ENCODE results near the gene POU2F1. TPM values are rescaled to one million over a fixed set of nuclear protein-coding genes. Genes with fewer than 3 reads are reported as not detected.
"Not testable (repeated sequence)": the region's sequence is repeated elsewhere in the genome, so short reads cannot be mapped to it uniquely, and the experiment has no call there.

The POU2F1 gene
- total RNA-seq, 4 donors from 2014 or later = 3.8 to 7.3 (median 4.8) TPM

- H3K4me1 ChIP-seq = no peaks in the 10 kb centered on the region
- no peaks in the 10 kb centered on the region for H3K9me3 ChIP-seq
- no peaks in the 10 kb centered on the region for H3K36me3 ChIP-seq
- no peaks in the 10 kb centered on the region for H3K27me3 ChIP-seq
- no peak overlapping the region for H3K4me3 ChIP-seq
- ATAC-seq (no peak), DNase-seq (no peak)
- no peak overlapping the region for H3K27ac ChIP-seq
- TF ChIP-seq, protein P1, sequence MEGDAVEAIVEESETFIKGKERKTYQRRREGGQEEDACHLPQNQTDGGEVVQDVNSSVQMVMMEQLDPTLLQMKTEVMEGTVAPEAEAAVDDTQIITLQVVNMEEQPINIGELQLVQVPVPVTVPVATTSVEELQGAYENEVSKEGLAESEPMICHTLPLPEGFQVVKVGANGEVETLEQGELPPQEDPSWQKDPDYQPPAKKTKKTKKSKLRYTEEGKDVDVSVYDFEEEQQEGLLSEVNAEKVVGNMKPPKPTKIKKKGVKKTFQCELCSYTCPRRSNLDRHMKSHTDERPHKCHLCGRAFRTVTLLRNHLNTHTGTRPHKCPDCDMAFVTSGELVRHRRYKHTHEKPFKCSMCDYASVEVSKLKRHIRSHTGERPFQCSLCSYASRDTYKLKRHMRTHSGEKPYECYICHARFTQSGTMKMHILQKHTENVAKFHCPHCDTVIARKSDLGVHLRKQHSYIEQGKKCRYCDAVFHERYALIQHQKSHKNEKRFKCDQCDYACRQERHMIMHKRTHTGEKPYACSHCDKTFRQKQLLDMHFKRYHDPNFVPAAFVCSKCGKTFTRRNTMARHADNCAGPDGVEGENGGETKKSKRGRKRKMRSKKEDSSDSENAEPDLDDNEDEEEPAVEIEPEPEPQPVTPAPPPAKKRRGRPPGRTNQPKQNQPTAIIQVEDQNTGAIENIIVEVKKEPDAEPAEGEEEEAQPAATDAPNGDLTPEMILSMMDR (IDR thresholded peaks at IDR 0.05 in 4 of 5, conservative IDR thresholded peaks at IDR 0.05 in 1 of 5) = no peak
- no peak for TF ChIP-seq POLR2A (IDR thresholded peaks at IDR 0.05)
- in situ Hi-C loops (cut with MboI; ENCODE audit: low sequenced_read_pairs in 4 of 4) (no loop called here), intact Hi-C loops (cut with DNase I; ENCODE audit: low total_unique reads) (no loop called here)
Measured at GRCh38 chr1:167314671-167315070, 94.0 kb downstream of the POU2F1 start.

DNA sequence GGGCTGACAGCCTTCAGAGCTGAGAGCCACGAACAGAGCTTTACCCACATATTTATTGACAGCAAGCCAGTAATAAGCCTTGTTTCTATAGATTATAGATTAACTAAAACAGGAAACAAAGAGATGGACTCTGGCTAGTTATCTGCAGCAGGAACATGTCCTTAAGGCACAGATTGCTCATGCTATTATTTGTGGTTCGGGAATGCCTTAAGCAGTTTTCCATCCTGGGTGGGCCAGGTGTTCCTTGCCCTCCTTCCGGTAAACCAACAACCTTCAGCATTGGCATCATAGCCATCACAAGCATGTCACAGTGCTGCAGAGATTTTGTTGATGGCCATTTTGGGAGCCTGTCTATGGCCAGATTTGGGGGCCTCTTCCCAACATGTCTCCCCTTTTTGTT is 96.8 kb downstream of the POU2F1 start:
- H3K36me3 ChIP-seq = peaks cover 0 to 3% of the 10 kb centered on the region in 2 donors
- intact Hi-C loops (cut with DNase I; ENCODE audit: low total_unique reads) = no loop called here
- in situ Hi-C loops (cut with MboI; ENCODE audit: low sequenced_read_pairs in 4 of 4) = no loop called here
- ATAC-seq (no peak), DNase-seq (no peak)
- no peaks in the 10 kb centered on the region for H3K4me1 ChIP-seq
- H3K27ac ChIP-seq = no peak overlapping the region
- peaks cover 0 to 8% (median 7%) of the 10 kb centered on the region in 3 donors for H3K9me3 ChIP-seq
- H3K4me3 ChIP-seq = no peak overlapping the region
- TF ChIP-seq POLR2A (IDR thresholded peaks at IDR 0.05) = no peak
- TF ChIP-seq, protein P1 (IDR thresholded peaks at IDR 0.05 in 4 of 5, conservative IDR thresholded peaks at IDR 0.05 in 1 of 5) = no peak
- H3K27me3 ChIP-seq = no peaks in the 10 kb centered on the region

DNA sequence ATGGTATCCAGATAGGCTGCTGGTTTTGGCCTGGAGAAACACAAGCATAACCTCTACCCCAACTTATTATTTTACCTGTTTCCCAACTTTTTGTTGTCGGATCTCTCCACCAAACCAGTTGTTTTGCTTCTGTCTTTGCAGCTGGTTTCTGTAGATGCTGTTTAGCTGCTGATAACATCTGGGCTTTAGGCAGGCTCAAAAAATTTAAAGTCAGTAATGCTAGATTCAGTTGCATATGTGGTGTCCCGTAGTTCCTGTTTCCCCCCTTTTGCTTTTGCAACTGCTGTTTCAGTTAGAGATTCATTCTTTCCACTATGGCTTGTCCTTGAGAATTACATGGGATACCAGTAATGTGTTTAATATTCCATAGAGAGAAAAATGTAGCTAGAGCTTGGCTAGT is 98.5 kb downstream of the POU2F1 start:
- ATAC-seq; in situ Hi-C loops (cut with MboI; ENCODE audit: low sequenced_read_pairs in 4 of 4): not testable (repeated sequence)

DNA sequence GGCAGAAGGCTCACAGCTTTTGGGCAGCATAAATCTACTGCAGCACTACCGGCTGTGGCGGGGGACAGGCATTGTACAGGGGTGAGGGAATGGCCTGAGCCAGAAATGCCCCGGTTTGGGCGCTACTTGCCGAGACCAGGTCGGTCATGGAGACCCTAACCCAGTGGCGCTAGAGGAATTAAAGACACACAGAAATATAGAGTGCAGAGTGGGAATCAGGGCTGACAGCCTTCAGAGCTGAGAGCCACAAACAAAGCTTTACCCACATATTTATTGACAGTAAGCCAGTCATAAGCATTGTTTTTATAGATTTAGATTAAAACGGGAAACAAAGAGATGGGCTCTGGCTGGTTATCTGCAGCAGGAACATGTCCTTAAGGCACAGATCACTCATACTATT is 101.8 kb downstream of the POU2F1 start:
- no peaks in the 10 kb centered on the region for H3K27me3 ChIP-seq
- peaks cover 0 to 16% (median 13%) of the 10 kb centered on the region in 3 donors for H3K9me3 ChIP-seq
- in situ Hi-C loops (cut with MboI; ENCODE audit: low sequenced_read_pairs in 4 of 4) (no loop called here), intact Hi-C loops (cut with DNase I; ENCODE audit: low total_unique reads) (no loop called here)
- peak overlapping the region in 1 of 4 donors; percentile 16 for H3K4me3 ChIP-seq
- TF ChIP-seq, protein P1 (IDR thresholded peaks at IDR 0.05 in 4 of 5, conservative IDR thresholded peaks at IDR 0.05 in 1 of 5) = no peak
- no peak for TF ChIP-seq POLR2A (IDR thresholded peaks at IDR 0.05)
- DNase-seq (no peak), ATAC-seq (no peak)
- H3K4me1 ChIP-seq = no peaks in the 10 kb centered on the region
- no peak overlapping the region for H3K27ac ChIP-seq
- H3K36me3 ChIP-seq = peaks cover 0 to 14% of the 10 kb centered on the region in 2 donors

More for the DNA sequence above, 98.5 kb downstream of the POU2F1 start:
- H3K27me3 ChIP-seq; H3K4me1 ChIP-seq; DNase-seq; intact Hi-C loops (cut with DNase I; ENCODE audit: low total_unique reads); H3K27ac ChIP-seq; H3K4me3 ChIP-seq: not testable (repeated sequence)
- Histone ChIP-seq H3K9me3 (peaks cover 0 to 16% (median 13%) of the 10 kb centered on the region in 3 donors), H3K36me3 (peaks cover 0 to 14% of the 10 kb centered on the region in 2 donors)

- Histone ChIP-seq H3K9me3 (peaks cover 0 to 16% (median 13%) of the 10 kb centered on the region in 3 donors), H3K4me1 (peaks cover 0 to 12% of the 10 kb centered on the region in 2 donors), H3K27me3 (no peaks in the 10 kb centered on the region), H3K36me3 (peaks cover 0 to 14% of the 10 kb centered on the region in 2 donors), H3K27ac (no peak overlapping the region), H3K4me3 (no peak overlapping the region)
- in situ Hi-C loops (cut with MboI; ENCODE audit: low sequenced_read_pairs in 4 of 4) (no loop called here), intact Hi-C loops (cut with DNase I; ENCODE audit: low total_unique reads) (no loop called here)
- DNase-seq (no peak), ATAC-seq (no peak)
- TF ChIP-seq, protein P1 (IDR thresholded peaks at IDR 0.05 in 4 of 5, conservative IDR thresholded peaks at IDR 0.05 in 1 of 5) = no peak
- TF ChIP-seq POLR2A (IDR thresholded peaks at IDR 0.05) = no peak
Measured at GRCh38 chr1:167325151-167325550, 104.5 kb downstream of the POU2F1 start.
